ENCODE data around the gene PARD3B.

The PARD3B gene

GRCh38 chr2:205586626-205587025 is 1041.4 kb downstream of the PARD3B start:
- FAIRE-seq: no peak

GRCh38 chr2:205589479-205589878 is 1044.2 kb downstream of the PARD3B start:
- no peak for FAIRE-seq

- FAIRE-seq: no peak
These were observed 1045.5 kb downstream of the PARD3B start for GRCh38 chr2:205590759-205591158.

- no peak for FAIRE-seq
These were observed 1048.6 kb downstream of the PARD3B start for GRCh38 chr2:205593891-205594290.

- FAIRE-seq: no peak
These were observed 1051.3 kb downstream of the PARD3B start for GRCh38 chr2:205596581-205596980.

- no peak for FAIRE-seq
These were observed 1060.5 kb downstream of the PARD3B start for GRCh38 chr2:205605638-205606304.

- no peak for FAIRE-seq
These were observed 1061.9 kb downstream of the PARD3B start for GRCh38 chr2:205607146-205607545.

- FAIRE-seq: no peak
These were observed 1063.8 kb downstream of the PARD3B start for GRCh38 chr2:205609113-205609512.

GRCh38 chr2:205610437-205610836 is 1065.2 kb downstream of the PARD3B start:
- FAIRE-seq: no peak

- no peak for FAIRE-seq
These were observed 1067.4 kb downstream of the PARD3B start for GRCh38 chr2:205612636-205613035.

- no peak for FAIRE-seq
These were observed 1068.8 kb downstream of the PARD3B start for GRCh38 chr2:205613970-205614559.

GRCh38 chr2:205614965-205615364 is 1069.7 kb downstream of the PARD3B start:
- FAIRE-seq: no peak

- FAIRE-seq: no peak
These were observed 1072.6 kb downstream of the PARD3B start for GRCh38 chr2:205617905-205618304.

- FAIRE-seq: no peak
These were observed 1074.3 kb downstream of the PARD3B start for GRCh38 chr2:205619600-205619999.

- no peak for FAIRE-seq
These were observed 1081.8 kb downstream of the PARD3B start for GRCh38 chr2:205627085-205627484.

GRCh38 chr2:205628422-205628821 is 1083.1 kb downstream of the PARD3B start:
- FAIRE-seq: no peak

GRCh38 chr2:205629091-205629776 is 1084.0 kb downstream of the PARD3B start:
- no peak for FAIRE-seq

GRCh38 chr2:205633994-205634393 is 1088.7 kb downstream of the PARD3B start:
- no peak for FAIRE-seq

- no peak for FAIRE-seq
These were observed 1091.5 kb downstream of the PARD3B start for GRCh38 chr2:205636549-205637319.

- FAIRE-seq: no peak
These were observed 1092.0 kb downstream of the PARD3B start for GRCh38 chr2:205637320-205637602.

- no peak for FAIRE-seq
These were observed 1092.7 kb downstream of the PARD3B start for GRCh38 chr2:205637779-205638503.

GRCh38 chr2:205640716-205641115 is 1095.4 kb downstream of the PARD3B start:
- FAIRE-seq: no peak

All from islet of Langerhans (tissue), 1 donor.